D721Med (cell line): ENCODE data around the gene PPFIA4.
A peak's percentile ranks its signal among the peaks of the same experiment; 100 is the strongest.
"Not testable (repeated sequence)": the region's sequence is repeated elsewhere in the genome, so short reads cannot be mapped to it uniquely, and the experiment has no call there.

Experiments used
- DNase-seq: peaks from one replicate; pipeline ENCODE4 v3.0.0; 2011; ENCODE audit warnings: low spot score; ENCODE audit not compliant: insufficient read length
- FAIRE-seq: peaks from 2 replicates; lab custom pipeline; 2011; peaks lifted over from hg19 to GRCh38; lab: Jason Lieb, UNC
- TF ChIP-seq, protein P1 (sequence below): IDR thresholded peaks from 2 replicates; pipeline ENCODE4 v1.5.1; 2012; ENCODE audit warnings: mild to moderate bottlenecking, control low read depth; ENCODE audit not compliant: insufficient read depth; ENCODE audit errors: missing control alignments

Gene PPFIA4

DNA sequence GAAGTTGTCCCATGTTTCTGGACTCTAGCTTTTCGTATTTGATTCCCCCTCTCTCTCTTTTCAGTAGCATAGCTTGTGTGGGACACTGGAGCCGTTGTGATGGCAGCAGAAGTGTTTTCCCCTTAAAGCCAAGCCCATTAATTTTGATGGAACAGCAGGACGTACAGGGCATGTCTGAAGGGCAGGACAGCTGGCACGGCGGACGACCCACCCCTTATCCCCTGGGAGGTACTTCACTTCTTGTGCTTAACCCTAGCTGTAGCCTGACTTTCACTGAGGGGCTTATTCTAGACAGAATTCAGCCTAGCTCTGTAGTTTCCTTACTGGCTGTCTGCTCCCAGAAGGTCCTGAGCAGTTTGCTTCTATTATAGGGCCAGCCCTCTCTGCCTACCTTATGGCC is 8.6 kb upstream of the PPFIA4 start:
- TF ChIP-seq, protein P1, sequence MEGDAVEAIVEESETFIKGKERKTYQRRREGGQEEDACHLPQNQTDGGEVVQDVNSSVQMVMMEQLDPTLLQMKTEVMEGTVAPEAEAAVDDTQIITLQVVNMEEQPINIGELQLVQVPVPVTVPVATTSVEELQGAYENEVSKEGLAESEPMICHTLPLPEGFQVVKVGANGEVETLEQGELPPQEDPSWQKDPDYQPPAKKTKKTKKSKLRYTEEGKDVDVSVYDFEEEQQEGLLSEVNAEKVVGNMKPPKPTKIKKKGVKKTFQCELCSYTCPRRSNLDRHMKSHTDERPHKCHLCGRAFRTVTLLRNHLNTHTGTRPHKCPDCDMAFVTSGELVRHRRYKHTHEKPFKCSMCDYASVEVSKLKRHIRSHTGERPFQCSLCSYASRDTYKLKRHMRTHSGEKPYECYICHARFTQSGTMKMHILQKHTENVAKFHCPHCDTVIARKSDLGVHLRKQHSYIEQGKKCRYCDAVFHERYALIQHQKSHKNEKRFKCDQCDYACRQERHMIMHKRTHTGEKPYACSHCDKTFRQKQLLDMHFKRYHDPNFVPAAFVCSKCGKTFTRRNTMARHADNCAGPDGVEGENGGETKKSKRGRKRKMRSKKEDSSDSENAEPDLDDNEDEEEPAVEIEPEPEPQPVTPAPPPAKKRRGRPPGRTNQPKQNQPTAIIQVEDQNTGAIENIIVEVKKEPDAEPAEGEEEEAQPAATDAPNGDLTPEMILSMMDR = no peak
- DNase-seq (no peak), FAIRE-seq (no peak)

- FAIRE-seq = peak; percentile 89
- not testable (repeated sequence) for DNase-seq
Observed at GRCh38 chr1:203022855-203023254, 3.4 kb upstream of the PPFIA4 start.

- TF ChIP-seq, protein P1 = no peak
- FAIRE-seq (peak; percentile 58), DNase-seq (no peak)
Observed at GRCh38 chr1:203025686-203026030, 633 bp upstream of the PPFIA4 start.

GRCh38 chr1:203026666-203027663 is 674 bp downstream of the PPFIA4 start:
- DNase-seq = peak; percentile 31
- no peak for FAIRE-seq
- TF ChIP-seq, protein P1 = no peak

DNA sequence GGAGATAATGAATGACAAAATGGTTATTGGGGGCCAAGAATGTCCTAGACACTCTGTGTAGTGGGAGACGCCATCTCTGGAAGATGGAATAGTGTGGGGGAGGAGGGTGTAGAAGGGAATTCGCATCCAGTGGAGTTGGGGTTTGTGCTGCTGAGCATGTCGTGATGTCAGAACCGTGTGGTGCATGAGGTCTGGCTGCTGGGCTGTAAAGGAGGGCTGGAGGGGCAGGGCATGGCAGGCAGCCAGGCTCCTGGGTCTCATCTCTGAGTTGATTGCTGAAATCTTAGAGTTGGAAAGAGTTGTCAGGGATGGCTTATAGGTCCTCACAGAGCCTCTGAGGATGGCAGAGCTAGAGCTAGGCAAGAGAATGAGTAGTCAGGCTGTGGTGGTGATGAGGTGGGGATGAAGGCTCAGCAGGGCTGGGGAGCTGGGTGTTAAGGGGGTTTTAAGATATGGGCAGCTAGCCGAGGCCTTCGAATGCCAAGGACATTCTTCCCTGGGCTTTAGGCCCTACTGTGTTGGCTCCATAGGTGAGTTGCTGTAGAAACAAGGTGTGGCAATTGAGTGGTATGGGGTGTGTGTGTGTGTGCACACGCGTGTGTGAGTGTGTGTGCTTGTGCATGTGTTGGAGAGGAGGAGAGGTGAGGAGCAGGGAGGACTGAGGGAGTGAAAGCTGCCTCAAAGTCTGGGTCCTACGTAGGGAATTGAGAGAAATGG is 1.9 kb downstream of the PPFIA4 start:
- FAIRE-seq (no peak), DNase-seq (peak; percentile 15)

DNA sequence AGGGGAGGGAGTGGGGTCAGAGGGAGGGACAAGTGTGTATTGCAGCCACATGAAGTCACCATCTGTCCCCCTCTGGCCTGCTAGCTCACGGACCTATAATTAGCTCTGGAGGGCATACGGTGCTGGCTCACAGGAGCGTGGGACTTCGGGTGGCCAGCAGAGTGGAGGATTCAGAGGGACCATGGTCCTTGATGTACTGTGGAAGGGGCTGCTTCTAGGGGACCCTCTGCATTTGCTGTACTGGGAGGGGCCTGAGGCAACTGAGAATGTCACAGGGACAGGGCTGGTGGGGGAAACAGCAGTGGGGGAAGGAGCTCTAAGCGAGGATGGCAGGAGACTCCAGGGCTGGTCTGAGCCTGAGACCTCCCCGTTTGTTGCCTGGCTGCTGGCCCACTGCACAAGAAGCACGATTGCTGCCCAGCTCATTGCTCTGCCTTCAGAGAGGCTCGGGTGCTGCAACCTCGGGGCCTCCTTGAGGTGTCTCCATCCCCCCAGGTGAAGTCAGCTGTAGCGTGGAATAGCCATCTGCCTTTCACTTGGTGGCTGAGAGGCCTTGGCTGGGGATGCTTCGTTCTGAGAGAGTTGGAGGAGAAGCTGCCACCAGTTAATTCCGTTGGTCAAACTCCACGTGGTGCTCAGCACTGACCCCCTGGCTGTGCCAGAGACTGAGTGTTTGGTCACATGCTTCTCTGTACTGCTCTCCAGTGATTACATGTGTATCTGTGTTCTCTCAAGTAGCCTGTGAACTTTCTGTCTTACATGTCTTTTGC is 2.7 kb downstream of the PPFIA4 start:
- FAIRE-seq = no peak
- TF ChIP-seq, protein P1 = no peak
- peak; percentile 69 for DNase-seq

More for the DNA sequence above, 1.9 kb downstream of the PPFIA4 start:
- TF ChIP-seq, protein P1 = no peak

- DNase-seq (peak; percentile 17), FAIRE-seq (no peak)
- TF ChIP-seq, protein P1 = peak; percentile 40
Observed at GRCh38 chr1:203031467-203031866, 5.2 kb downstream of the PPFIA4 start.
